Activated naive CD4-positive, alpha-beta T cell treated with anti-CD3 and anti-CD28 coated beads for 36 hours (primary cell): ENCODE measurements around the gene CPS1. TPM values are rescaled to one million over a fixed set of nuclear protein-coding genes. Genes with fewer than 3 reads are reported as not detected.

Source experiments
- CTCF ChIA-PET: fragments of 350-600 bp; sonication (Branson Sonifier 250); formaldehyde crosslinking; loops from one replicate; lab custom pipeline; 2021; ENCODE audit warnings: antibody characterized with exemption; lab: Charles Lee
- DNase-seq: peaks from one replicate; pipeline ENCODE4 v3.0.0-alpha.2; 2020
- H3K27ac Mint-ChIP-seq: one replicate; pipeline ENCODE4 v1.8.0; 2021; ENCODE audit warnings: mild to moderate bottlenecking, mixed read lengths
- H3K27me3 Mint-ChIP-seq: one replicate; pipeline ENCODE4 v1.8.0; 2021; ENCODE audit warnings: low read depth, mixed read lengths
- H3K36me3 Mint-ChIP-seq: one replicate; pipeline ENCODE4 v1.8.0; 2021; ENCODE audit warnings: low read depth, mixed read lengths
- H3K4me1 Mint-ChIP-seq: one replicate; pipeline ENCODE4 v1.8.0; 2021; ENCODE audit warnings: low read depth, mixed read lengths
- H3K4me3 Mint-ChIP-seq: one replicate; pipeline ENCODE4 v1.8.0; 2021; ENCODE audit warnings: mild to moderate bottlenecking, moderate library complexity, mixed read lengths
- H3K9me3 Mint-ChIP-seq: one replicate; pipeline ENCODE4 v1.8.0; 2021; ENCODE audit warnings: mixed read lengths
- intact Hi-C: fragments of 100-400 bp; cut with micrococcal nuclease; formaldehyde crosslinking; loops from one replicate; pipeline ENCODE4 v1.15.1; 2023
- total RNA-seq, 2 experiments: library from RNA; stranded (reverse); gene quantifications; one replicate each; pipeline ENCODE4 v1.2.3, GENCODE V29; 2021

Gene CPS1
- total RNA-seq, 2 experiments from 2014 or later, result 0.86 to 0.96 TPM

DNA sequence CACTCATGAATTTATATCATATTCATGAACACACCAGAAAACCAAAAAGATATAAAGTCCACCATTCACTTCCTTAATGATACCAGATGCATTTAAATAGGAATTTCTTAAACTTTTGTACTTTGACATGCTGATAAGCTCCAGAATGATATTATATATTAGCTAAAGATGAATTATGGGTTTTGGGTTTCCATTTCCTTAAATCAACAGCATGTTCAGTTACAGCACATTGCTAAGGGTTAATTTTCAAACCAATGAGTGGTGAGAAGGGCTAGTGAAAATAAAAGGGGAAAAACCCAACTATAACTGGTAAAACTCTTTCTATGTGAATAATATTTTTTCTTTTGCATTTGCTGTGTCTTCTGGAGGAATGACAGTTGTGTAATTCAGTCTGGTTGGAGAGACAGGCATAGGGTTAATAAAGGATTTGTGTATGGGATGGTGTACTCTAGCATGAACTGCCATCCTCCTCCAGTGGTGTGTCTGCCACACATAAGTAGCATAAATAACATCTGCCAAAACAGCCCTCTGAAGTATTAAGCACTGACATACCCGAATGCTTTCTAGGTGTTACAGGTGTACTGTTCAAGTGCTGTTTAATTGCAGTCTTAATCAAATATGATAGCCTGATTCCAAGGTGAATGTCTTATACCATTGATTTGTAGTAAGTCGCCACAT, 19.3 kb upstream of the CPS1 start:
- CTCF ChIA-PET, result no interaction called here
- H3K27me3 Mint-ChIP-seq, result peaks cover 4% of the 10 kb centered on the region
- intact Hi-C loops, result no loop called here
- H3K36me3 Mint-ChIP-seq, result no peaks in the 10 kb centered on the region
- H3K4me3 Mint-ChIP-seq, result no peak overlapping the region
- no peaks in the 10 kb centered on the region for H3K4me1 Mint-ChIP-seq
- no peaks in the 10 kb centered on the region for H3K9me3 Mint-ChIP-seq
- DNase-seq, result no peak
- H3K27ac Mint-ChIP-seq, result no peak overlapping the region

DNA sequence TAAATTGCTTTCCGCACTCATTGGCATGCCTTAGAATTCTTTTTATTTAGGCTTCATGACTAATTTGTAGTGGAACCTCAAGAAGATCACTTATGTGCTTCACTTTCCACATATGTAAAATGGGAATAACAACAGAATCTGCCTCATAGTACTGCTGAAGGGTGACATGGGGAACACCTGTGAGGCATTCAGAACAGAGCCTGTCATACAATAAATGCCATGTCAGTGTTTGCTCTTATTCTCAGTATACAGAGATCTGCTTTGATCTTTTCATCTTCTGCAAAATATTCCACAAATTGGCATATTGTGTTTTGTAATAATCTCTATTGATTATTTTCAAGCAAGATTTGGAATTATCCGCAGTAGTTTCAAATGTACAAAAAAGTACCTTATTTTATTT, 17.4 kb upstream of the CPS1 start:
- CTCF ChIA-PET, result no interaction called here
- intact Hi-C loops, result no loop called here
- no peaks in the 10 kb centered on the region for H3K36me3 Mint-ChIP-seq
- no peak overlapping the region for H3K27ac Mint-ChIP-seq
- H3K4me1 Mint-ChIP-seq, result no peaks in the 10 kb centered on the region
- DNase-seq, result no peak
- H3K27me3 Mint-ChIP-seq, result peaks cover 6% of the 10 kb centered on the region
- no peaks in the 10 kb centered on the region for H3K9me3 Mint-ChIP-seq
- H3K4me3 Mint-ChIP-seq, result no peak overlapping the region

DNA sequence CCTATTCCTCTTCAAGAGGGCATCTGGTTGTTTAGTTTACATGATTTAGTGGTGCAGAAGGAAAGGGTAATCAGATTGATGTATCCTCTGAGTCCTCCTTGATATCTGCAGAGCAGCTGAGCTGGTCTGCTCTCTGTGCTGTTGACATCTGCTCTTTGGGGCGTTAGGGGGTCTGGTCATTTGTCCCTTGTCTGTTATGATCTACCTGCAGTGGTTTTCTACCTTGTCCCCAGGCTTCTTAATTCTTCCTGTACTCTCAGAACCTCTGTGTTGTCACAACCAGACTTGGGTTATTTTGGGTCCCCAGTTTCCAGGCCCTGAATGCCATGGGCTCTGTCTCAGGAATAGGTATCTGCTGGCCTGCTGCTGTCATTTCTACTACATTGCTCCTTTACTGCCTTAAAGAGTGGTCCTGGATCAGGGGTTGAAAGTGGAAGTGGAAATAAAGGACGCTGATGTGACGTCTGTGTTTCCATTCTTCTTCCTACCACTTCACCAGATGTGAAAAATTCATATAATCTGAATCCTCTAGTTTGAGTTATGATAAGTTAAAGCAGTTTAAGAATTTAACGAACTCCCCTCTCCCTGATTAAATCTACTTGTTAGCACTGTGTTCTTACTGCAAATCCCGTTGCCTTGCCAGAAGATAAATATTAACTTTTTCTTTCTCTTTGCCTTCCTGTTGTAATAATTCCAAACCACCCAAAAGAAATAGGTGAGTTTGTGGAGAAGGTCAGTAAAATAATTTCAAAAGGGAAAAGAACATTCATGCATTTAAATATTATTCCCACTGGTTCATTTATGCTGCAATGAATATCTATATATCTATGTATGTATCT, 16.6 kb upstream of the CPS1 start:
- Mint-ChIP-seq H3K4me1 (no peaks in the 10 kb centered on the region), H3K36me3 (no peaks in the 10 kb centered on the region), H3K27me3 (peaks cover 6% of the 10 kb centered on the region), H3K4me3 (no peak overlapping the region), H3K9me3 (no peaks in the 10 kb centered on the region), H3K27ac (no peak overlapping the region)
- DNase-seq, result no peak
- intact Hi-C loops, result no loop called here
- CTCF ChIA-PET, result no interaction called here

DNA sequence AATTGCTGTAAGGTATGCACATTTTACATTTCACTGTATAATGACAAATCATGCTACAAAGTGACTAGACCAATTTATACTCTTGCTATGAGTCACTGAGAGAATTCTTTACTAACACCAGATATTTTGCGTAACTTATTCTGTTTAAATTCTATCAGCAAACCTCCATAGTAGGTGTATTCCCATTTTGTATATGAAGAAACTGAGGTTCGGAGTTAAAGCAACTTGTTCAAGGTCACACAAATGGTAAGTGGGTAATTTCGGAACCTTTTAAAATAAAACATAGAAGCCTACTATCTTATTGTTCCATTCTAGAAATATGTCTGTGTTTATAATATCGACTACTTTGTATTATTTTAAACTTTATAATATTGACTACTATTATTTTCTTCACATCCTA, 15.9 kb upstream of the CPS1 start:
- H3K9me3 Mint-ChIP-seq, result no peaks in the 10 kb centered on the region
- H3K27ac Mint-ChIP-seq, result no peak overlapping the region
- intact Hi-C loops, result no loop called here
- no peak overlapping the region for H3K4me3 Mint-ChIP-seq
- DNase-seq, result no peak
- peaks cover 6% of the 10 kb centered on the region for H3K27me3 Mint-ChIP-seq
- H3K4me1 Mint-ChIP-seq, result no peaks in the 10 kb centered on the region
- H3K36me3 Mint-ChIP-seq, result no peaks in the 10 kb centered on the region
- CTCF ChIA-PET, result no interaction called here

DNA sequence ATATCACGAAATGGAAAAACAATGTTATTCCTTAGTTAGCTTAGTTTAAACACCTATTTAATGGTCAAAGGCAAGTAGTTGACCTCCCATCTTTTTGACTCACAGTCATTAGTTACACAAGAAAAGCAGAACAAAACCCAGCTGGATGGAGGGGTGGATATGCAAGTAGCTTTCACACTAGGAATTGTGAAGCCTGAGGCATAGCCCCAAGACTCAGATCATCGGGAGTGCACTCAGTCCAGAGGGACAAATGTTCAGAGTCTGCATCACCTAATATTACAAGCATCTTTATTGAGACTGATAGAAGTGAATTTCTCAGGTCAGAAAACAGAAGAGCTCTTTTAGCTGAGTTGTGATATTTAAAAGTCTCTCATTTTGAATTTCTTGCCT, 15.5 kb upstream of the CPS1 start:
- H3K27ac Mint-ChIP-seq, result no peak overlapping the region
- CTCF ChIA-PET, result no interaction called here

DNA sequence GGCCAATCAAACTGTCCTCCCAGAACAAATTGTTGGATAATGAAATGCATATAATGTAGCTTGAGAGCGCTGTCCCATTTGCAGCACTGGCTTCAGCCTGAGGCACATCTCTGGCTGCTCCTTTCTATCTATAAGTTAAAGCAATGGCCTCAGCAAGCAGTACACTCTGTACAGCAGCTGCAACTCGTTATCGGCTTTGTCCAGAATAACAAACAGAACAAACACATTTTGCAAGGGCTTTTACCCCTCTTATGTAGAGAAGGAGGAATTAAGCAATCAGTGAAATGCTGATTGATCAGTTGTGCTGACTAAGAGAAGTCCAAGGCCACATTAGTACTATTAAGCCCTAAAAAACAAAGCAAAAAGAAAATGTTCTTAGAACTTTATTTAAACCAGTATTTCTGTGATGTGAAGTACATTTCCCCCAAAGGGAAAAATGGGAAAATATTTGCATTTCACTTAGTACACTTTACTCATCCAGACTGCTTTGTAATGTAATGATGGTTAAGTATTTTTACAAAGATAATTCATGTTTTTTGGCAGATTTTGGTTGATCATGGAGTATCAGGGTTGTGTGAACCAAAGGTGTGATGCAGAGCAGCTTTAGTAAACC, 15.0 kb upstream of the CPS1 start:
- DNase-seq, result no peak
- Mint-ChIP-seq H3K27ac (no peak overlapping the region), H3K4me3 (no peak overlapping the region), H3K9me3 (no peaks in the 10 kb centered on the region), H3K27me3 (peaks cover 9% of the 10 kb centered on the region), H3K36me3 (no peaks in the 10 kb centered on the region), H3K4me1 (no peaks in the 10 kb centered on the region)
- CTCF ChIA-PET, result no interaction called here
- intact Hi-C loops, result no loop called here

More for the DNA sequence above, 15.5 kb upstream of the CPS1 start:
- Mint-ChIP-seq H3K4me3 (no peak overlapping the region), H3K27me3 (peaks cover 9% of the 10 kb centered on the region), H3K9me3 (no peaks in the 10 kb centered on the region), H3K4me1 (no peaks in the 10 kb centered on the region), H3K36me3 (no peaks in the 10 kb centered on the region)
- DNase-seq, result no peak
- intact Hi-C loops, result no loop called here

DNA sequence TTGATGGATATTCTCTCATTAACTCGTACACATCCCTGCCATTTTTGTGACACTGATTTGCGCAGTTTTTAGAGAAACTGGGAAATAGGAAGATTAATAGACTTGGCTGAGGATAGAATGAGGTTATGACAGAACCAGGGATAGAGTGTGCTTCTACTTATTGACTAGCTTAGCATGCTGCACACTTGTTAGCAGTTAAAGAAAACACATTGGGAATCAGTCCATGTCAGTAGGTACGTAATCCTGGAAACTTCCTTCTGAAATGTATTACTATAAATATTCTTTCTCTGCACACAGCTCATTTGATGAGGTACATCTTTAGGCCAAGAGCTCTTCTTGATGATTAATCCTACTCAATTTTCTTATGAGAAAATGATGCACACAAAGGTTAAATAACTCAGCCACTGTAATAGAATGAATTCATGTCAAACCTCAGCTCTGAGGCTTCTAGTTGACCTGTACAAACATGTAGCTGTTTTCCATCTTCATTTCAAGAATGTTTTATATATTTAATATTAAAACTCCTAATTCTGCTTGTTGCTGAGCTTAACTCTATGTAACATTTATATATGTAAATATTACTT, 12.3 kb upstream of the CPS1 start:
- no peaks in the 10 kb centered on the region for H3K9me3 Mint-ChIP-seq
- no peak for DNase-seq
- H3K4me3 Mint-ChIP-seq, result no peak overlapping the region
- intact Hi-C loops, result no loop called here
- no peaks in the 10 kb centered on the region for H3K4me1 Mint-ChIP-seq
- H3K27ac Mint-ChIP-seq, result no peak overlapping the region
- peaks cover 9% of the 10 kb centered on the region for H3K27me3 Mint-ChIP-seq
- CTCF ChIA-PET, result interaction anchor here (1.3 kb wide), 1 partner anchor 12 kb away, joined by 4 read pairs; no protein-coding TSS in a partner anchor
- H3K36me3 Mint-ChIP-seq, result no peaks in the 10 kb centered on the region

DNA sequence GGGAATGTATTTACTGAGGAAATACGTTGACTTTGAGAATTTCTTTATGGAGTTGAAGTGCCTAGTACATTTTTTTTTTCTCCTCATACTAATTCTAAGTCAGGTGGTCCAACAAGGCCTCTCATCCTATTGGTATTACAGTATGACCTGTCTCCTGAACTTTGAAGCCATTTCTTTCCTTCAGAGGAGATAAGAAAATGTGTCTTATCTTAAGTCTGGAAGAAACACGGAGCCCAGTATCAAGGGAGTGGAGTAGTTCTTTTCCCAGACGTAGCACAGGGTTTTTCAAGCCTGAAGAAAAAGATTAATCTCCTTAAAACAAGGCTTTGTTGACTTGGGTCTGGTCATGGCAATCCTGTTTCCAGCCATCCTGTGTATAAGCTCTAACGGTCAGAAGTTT, 11.6 kb upstream of the CPS1 start:
- Mint-ChIP-seq H3K4me3 (no peak overlapping the region), H3K9me3 (no peaks in the 10 kb centered on the region), H3K4me1 (no peaks in the 10 kb centered on the region), H3K36me3 (no peaks in the 10 kb centered on the region), H3K27ac (no peak overlapping the region), H3K27me3 (peaks cover 5% of the 10 kb centered on the region)
- no peak for DNase-seq
- CTCF ChIA-PET, result interaction anchor here (1.3 kb wide), 1 partner anchor 13 kb away, joined by 4 read pairs; no protein-coding TSS in a partner anchor
- intact Hi-C loops, result no loop called here

DNA sequence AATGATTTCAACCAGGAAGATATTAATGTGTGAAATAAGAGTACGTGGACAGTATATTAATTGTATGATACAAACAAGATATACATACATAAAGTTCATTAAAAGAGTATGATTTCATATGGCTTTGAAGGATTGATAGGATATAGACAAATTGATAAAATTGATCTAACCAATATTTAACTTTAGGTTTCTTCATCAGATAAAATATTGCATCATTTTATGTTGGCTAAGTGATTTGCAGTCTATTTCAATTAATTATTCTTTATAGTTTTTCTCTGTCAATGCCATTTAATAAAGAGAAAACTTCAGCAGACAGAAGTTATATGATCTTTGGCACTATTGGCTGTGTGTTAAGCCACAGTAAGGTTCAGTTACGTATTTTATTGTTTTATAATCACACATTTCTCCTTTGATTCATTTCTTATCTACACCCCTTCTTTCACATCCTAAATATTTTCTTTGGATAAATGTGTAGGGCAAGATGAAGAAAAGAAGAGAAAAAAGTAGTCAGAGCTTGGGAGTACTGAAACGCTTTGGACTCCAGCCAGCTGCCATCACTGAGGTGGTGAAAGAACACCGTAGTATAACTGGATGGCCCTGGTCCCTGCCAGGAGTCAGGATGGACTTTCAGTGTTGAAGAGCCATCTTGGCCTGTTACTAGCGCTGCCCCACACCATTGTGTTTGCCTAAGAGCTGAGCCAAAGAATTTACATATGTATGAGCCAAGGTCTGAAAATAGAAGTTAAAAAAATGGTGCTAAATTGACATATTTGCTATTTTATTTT, 9.8 kb upstream of the CPS1 start:
- no peaks in the 10 kb centered on the region for H3K36me3 Mint-ChIP-seq
- no peak for DNase-seq
- H3K27me3 Mint-ChIP-seq, result peaks cover 12% of the 10 kb centered on the region
- H3K9me3 Mint-ChIP-seq, result no peaks in the 10 kb centered on the region
- intact Hi-C loops, result no loop called here
- H3K4me3 Mint-ChIP-seq, result no peak overlapping the region
- H3K4me1 Mint-ChIP-seq, result no peaks in the 10 kb centered on the region
- H3K27ac Mint-ChIP-seq, result no peak overlapping the region
- CTCF ChIA-PET, result no interaction called here

DNA sequence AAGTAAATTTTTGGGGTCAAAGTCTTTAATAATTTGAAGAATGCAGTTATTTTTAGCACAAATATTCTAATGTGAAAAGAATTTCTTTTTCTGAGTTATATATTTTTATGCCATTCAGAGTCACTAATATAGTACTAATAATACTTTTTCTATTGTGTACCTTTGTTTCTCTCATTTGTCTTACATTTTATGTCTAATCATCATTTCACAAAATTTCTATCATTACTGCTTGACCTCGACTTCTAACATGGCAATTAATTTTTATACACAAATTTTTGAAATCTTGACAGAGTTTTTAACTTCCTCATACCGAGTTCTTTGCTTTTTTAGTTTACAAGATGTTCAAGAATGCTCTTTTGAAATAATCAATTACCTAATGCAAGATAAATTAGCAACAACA, 8.4 kb upstream of the CPS1 start:
- Mint-ChIP-seq H3K4me1 (no peaks in the 10 kb centered on the region), H3K9me3 (no peaks in the 10 kb centered on the region), H3K36me3 (no peaks in the 10 kb centered on the region), H3K4me3 (no peak overlapping the region), H3K27ac (no peak overlapping the region), H3K27me3 (peaks cover 10% of the 10 kb centered on the region)
- CTCF ChIA-PET, result no interaction called here
- DNase-seq, result no peak
- intact Hi-C loops, result no loop called here

DNA sequence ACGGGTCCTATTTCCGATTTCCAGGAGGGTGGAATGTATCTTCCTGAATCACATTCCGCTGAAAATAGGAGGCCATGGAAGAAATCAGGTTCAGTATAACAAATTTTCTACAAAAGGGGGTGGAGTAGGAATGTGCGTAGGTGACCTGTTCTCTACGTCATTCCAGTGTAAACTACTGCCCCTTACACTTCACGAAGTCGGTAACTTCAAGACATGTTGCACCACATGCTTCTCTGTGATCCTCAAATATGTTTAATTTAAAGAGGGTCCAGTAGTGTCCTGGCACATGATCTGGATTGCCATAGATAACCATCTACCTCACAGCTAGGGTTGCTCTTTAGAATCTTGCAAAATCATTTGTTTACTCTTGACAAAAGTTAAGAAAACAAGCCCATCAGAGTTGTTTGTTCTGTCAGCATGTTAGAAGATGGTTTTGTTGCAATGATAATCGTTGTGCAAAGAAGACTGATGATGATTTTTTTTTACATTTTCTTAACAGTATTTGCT, 7.5 kb upstream of the CPS1 start:
- Mint-ChIP-seq H3K9me3 (no peaks in the 10 kb centered on the region), H3K4me1 (no peaks in the 10 kb centered on the region), H3K27me3 (peaks cover 10% of the 10 kb centered on the region), H3K36me3 (no peaks in the 10 kb centered on the region), H3K27ac (no peak overlapping the region), H3K4me3 (no peak overlapping the region)
- DNase-seq, result no peak
- CTCF ChIA-PET, result no interaction called here
- intact Hi-C loops, result no loop called here

DNA sequence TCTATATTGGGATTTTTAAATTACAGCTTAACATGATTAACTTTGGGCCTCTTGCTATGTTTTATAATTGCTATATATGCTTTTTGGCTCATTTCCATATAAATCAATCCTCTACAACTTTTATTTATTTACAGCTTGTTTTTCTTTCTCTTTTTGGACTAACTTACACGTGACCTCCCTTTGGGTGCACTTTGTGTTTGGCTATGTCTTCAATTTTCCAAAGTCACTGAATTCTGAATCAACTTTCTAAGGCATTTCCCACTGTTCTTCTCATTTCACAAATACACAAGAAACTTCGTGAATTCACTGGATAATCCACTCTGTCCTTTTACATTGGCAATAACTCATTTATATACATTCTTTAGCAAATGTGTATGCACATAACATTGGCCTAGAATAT, 5.4 kb upstream of the CPS1 start:
- no peaks in the 10 kb centered on the region for H3K4me1 Mint-ChIP-seq
- intact Hi-C loops, result no loop called here
- H3K27me3 Mint-ChIP-seq, result peaks cover 7% of the 10 kb centered on the region
- CTCF ChIA-PET, result interaction anchor here (1.3 kb wide), 1 partner anchor 16 kb away, joined by 3 read pairs; no protein-coding TSS in a partner anchor
- H3K27ac Mint-ChIP-seq, result no peak overlapping the region
- H3K4me3 Mint-ChIP-seq, result no peak overlapping the region
- H3K36me3 Mint-ChIP-seq, result no peaks in the 10 kb centered on the region
- no peak for DNase-seq
- no peaks in the 10 kb centered on the region for H3K9me3 Mint-ChIP-seq
